TTC549 (cell line): ENCODE measurements around the gene MRFAP1L1.
"Not testable (repeated sequence)": the region's sequence is repeated elsewhere in the genome, so short reads cannot be mapped to it uniquely, and the experiment has no call there.

Experiments used
- FAIRE-seq: peaks from 2 replicates; lab custom pipeline; 2012; peaks lifted over from hg19 to GRCh38; lab: Jason Lieb, UNC

MRFAP1L1 gene

GRCh38 chr4:6686104-6686787 is 23.4 kb downstream of the MRFAP1L1 start:
- no peak for FAIRE-seq

GRCh38 chr4:6684656-6685055 is 25.0 kb downstream of the MRFAP1L1 start:
- FAIRE-seq: no peak

DNA sequence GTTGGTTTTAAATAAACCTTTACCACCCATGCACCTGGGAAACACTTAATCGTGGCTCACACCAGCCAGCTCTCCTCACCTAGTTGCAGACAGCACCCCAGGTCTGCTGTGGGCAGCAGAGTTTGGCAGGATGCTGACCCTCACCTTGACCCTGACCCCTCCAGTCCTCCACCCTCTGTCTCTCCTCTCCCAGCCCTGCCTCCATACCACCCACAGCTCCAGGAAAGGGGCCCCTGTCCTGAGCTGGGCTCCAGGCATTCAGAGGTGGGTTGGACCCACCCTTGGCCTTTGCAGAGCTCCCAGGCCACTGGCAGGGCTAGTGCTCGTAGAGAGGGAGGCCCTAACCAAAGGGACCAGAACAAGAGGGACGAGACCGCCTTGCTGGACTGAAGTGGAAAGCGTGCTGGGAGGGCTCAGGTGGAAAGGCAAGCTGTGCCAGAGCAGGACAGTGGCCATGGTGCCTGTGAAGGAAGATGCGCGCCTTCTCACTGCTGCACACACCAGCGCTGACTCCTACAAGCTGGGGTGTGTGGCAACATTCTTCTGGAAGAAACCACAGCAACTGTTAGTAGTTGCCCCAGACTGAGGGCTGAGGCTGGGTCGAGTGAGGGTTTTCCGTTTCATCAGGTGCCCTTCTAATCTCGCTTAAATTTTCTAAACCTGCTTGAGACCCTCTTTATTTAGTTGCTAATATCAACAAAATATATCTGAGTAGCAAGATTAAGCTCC is 26.6 kb downstream of the MRFAP1L1 start:
- FAIRE-seq: no peak

- no peak for FAIRE-seq
These were observed 28.5 kb downstream of the MRFAP1L1 start for GRCh38 chr4:6681191-6681590.

GRCh38 chr4:6680372-6681034 is 29.2 kb downstream of the MRFAP1L1 start:
- FAIRE-seq: no peak

DNA sequence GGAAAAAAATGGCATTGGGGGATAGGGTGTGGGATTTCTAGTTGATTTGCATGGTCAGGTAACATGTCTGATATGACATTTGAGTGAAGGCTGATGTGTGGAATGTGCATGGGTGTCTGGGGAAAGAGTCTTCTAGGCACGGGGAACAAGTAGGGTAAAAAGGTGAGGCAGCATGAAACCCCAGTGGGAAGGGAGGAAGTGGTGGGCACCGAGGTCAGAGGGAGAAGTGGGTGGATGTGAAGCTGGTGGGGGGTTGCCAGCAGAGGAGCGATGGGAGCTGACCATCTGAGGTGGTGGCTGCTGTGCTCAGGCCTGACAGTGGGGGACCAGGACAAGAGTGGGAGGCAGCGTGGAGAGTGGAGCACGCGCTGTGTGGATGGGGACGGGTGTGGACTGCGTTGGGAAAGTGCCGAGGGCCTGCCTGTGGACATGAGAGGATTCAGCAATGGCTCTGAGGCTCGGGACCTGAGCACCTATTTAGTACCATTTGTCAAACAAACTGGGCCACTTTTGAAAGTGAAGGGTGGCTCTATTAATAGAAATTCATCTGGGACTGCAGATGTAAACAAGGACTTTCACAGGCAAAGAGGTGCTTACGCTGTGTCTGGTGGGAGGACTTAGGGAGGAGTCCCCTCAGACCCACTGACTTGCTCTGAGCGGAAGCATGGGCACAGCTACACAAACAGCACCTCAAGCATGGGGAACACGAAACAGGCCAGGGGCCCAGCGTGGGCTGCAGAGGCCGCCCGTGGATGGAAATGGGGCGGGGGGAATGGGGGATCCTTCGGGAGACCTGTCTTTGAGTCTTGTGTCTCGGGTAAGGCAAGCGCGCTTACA is 32.7 kb downstream of the MRFAP1L1 start:
- no peak for FAIRE-seq

- FAIRE-seq: no peak
These were observed 35.0 kb downstream of the MRFAP1L1 start for GRCh38 chr4:6674500-6675149.

GRCh38 chr4:6673660-6674499 is 35.8 kb downstream of the MRFAP1L1 start:
- no peak for FAIRE-seq

DNA sequence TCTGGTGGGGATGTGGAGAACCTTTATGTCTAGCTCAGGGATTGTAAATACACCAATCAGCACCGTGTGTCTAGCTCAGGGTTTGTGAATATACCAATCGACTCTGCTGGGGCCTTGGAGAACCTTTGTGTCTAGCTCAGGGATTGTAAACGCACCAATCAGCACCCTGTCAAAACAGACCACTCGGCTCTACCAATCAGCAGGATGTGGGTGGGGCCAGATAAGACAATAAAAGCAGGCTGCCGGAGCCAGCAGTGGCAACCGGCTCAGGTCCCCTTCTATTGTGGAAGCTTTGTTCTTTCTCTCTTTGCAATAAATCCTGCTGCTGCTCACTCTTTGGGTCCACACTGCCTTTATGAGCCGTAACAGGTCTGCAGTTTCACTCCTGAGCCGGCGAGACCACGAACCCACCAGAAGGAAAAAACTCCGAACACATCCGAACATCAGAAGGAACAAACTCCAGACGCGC is 36.4 kb downstream of the MRFAP1L1 start:
- FAIRE-seq: peak; percentile 22

DNA sequence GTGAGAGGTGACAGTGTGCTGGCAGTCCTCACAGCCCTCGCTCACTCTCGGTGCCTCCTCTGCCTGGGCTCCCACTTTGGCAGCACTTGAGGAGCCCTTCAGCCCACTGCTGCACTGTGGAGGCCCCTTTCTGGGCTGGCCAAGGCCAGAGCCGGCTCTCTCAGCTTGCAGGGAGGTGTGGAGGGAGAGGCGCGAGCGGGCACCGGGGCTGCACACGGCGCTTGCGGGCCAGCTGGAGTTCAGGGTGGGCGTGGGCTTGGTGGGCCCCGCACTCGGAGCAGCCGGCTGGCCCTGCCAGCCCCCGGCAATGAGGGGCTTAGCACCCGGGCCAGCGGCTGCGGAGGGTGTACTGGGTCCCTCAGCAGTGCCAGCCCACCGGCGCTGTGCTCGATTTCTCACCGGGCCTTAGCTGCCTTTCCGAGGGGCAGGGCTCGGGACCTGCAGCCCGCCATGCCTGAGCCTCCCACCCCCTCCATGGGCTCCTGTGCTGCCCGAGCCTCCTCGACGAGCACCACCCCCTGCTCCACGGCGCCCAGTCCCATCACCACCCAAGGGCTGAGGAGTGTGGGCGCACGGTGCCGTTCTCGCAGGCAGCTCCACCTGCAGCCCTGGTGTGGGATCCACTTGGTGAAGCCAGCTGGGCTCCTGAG is 37.0 kb downstream of the MRFAP1L1 start:
- not testable (repeated sequence) for FAIRE-seq

DNA sequence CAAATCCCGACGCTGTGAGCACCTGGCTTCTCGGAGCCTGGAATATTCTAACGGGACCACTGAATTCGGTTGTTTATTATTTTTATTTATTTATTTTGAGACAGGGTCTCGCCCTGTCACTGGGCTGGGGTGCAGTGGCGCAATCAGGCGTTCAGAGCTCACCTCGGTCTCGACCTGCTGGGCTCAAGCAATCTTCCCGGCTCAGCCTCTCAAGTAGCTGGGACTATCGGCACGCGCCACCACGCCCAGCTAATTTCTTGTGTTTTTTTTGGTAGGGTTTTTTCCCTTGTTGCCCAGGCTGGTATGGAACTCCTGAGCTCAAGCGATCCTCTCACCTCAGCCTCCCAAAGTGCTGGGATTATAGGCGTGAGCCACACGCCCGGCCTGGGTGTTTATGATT is 37.5 kb downstream of the MRFAP1L1 start:
- FAIRE-seq: no peak

DNA sequence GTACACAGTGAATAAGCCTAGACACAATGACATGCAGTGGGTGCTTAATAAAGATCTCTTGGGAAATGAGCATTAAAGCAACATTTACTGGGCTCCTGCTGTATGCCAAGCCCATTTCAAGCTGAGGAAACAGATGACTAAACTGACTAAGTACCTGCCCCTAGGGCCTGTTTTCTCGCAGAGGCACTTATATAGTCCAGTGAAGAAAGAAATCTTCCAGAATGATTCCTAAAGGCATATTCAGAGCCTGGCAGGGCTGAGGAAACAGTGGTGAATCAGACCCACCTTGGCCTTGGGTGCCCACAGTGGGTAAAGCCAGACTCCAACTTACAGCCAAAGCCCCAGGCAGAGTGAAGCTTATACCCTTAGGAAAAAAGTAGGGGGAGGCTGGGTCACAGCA is 38.0 kb downstream of the MRFAP1L1 start:
- no peak for FAIRE-seq

DNA sequence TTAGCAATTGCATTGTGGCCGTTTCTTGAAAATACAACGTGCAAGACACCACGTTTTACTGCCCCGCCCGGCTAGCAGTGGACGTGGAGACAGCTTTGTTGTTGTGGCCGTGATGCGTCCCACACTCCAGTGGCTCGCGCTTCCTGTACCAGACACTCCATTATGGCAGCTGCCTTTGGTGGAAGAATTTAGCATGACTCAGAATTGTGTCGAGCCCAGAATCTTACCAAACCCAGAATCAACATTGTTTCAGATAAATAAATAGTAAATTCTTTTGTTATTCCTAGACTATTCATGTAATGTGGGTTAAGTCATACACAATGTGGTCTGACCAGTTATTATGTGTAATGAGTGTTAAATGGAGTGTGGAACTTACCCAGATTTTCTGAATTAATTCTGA is 41.3 kb downstream of the MRFAP1L1 start:
- FAIRE-seq: no peak

GRCh38 chr4:6665320-6665654 is 44.4 kb downstream of the MRFAP1L1 start:
- no peak for FAIRE-seq

DNA sequence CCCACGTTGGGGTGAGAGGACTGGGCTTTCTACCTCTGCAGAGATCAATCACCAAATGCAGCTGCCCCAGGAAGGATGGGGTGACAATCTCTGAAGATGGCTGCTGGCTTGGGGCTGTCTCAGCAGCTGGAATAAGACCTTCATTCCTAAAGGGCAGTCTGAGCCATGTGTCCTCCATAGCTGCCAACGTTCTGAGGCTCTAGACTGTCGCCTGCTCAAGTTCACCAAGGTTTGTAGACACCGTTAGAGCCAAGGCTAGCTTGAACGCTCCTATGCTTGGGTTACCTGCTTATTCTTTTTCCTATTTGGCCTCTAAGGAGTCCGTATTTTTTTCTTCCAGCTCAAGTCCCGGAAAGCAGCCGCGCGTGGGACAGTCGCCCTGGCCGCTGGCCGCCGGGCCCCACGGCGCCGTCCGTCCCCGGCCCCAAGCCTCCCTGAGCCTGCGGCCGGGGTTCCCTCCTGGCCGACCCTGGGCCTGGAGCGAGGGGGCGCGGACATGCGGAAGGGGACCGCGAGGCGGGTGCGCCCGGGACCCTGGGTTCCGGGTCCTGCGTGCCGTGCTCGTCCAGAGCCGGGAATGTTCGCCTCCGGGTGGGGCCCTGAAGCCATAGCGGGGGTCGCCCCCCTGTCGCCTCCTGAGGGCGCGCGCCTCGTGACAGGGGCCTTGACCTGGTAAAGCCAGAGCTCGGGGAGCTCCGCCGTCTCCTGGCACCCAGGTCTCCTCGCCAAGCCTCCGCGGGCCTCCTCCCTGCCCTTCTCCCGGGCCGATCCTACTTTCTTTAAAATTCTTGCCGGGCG is 45.9 kb downstream of the MRFAP1L1 start:
- no peak for FAIRE-seq

GRCh38 chr4:6662591-6662990 is 47.1 kb downstream of the MRFAP1L1 start:
- FAIRE-seq: no peak

DNA sequence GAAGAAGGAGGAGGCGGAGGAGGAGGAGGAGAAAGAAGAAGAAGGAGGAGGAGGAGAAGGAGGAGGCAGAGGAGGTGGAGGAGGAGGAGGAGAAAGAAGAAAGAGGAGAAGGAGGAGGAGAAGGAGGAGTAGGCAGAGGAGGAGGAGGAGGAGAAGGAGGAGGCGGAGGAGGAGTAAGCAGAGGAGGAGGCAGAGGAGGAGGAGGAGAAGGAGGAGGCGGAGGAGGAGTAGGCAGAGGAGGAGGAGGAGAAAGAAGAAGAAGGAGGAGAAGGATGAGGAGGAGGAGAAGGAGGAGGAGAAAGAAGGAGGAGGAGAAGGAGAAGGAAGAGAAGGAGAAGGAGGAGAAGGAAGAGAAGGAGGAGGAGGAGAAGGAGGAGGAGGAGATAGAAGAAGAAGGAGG is 49.2 kb downstream of the MRFAP1L1 start:
- FAIRE-seq: no peak

DNA sequence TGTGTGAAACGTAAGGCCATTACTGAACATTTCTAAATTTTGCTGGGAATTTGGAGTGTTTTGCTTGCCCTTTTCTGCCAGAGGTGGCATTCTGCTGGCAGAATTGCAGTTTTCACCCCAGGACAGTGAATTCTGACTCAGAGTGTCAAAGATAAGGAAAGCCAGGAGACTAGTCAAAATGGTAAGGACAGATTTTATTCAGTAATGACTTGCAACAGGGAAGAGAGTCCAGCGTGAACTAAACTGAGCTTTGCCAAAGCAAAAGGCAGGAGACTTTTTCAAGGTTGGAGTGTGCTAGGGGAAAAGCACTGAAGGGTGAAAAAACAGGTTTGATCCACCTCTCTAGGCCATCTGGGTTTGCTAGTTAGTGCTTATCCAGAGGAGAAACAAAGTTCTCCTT is 49.8 kb downstream of the MRFAP1L1 start:
- no peak for FAIRE-seq

- no peak for FAIRE-seq
These were observed 51.0 kb downstream of the MRFAP1L1 start for GRCh38 chr4:6658597-6659075.

DNA sequence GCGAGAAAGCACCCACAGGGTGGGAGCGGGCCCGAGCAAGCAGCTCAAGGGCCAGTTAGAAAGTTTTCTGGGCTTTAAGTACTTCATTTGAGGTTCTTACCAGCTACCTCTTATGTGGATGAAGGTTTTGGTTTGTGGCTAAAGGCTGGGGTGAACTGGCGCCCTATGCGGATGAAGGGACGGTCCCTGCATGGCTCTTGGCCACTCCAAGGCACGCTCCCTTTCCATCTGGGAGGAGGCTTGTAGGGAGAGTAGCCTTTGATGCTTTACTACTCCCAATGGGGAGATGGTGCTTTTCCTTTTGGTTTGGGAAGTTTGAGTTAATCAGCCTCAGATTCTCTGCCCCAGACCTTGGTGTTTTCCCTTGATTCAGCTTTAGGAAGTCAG is 51.5 kb downstream of the MRFAP1L1 start:
- FAIRE-seq: no peak
